GM12878 (cell line): ENCODE data around the gene RBM6.

Experiments used
- CBFB ChIP-seq: IDR thresholded peaks from 2 replicates; pipeline ENCODE4 v1.6.1; 2016; ENCODE audit warnings: antibody characterized with exemption, low read depth
- CTCF ChIP-seq, 3 experiments: IDR thresholded peaks in 2 of 3; conservative IDR thresholded peaks in 1 of 3; 2 replicates each; pipeline ENCODE4 v1.5.1; 2011; ENCODE audit warnings: low read depth in 3 of 3, low read length in 3 of 3, mild to moderate bottlenecking in 3 of 3, control low read depth in 2 of 3, moderate library complexity in 2 of 3, inconsistent platforms in 1 of 3, mixed read lengths in 1 of 3; ENCODE audit not compliant: control insufficient read depth in 2 of 3, insufficient read depth in 1 of 3; ENCODE audit errors: extremely low read depth in 1 of 3
- EZH2 ChIP-seq: IDR thresholded peaks from 2 replicates; pipeline ENCODE4 v1.6.1; 2012; ENCODE audit warnings: low read depth, mild to moderate bottlenecking, control low read depth, inconsistent platforms, low read length, borderline replicate concordance; ENCODE audit not compliant: control insufficient read depth
- FOXK2 ChIP-seq: fragments of 450-650 bp; IDR thresholded peaks from 2 replicates; pipeline ENCODE4 v1.6.1; 2017; ENCODE audit warnings: mild to moderate bottlenecking, moderate library complexity
- HDAC2 ChIP-seq: fragments of 200-600 bp; sonication (generic); IDR thresholded peaks from 2 replicates; pipeline ENCODE4 v1.6.1; 2017
- POLR2A ChIP-seq: IDR thresholded peaks from 2 replicates; pipeline ENCODE4 v1.6.1; 2011; ENCODE audit warnings: low read depth, mild to moderate bottlenecking, low read length

- TF ChIP-seq CTCF (IDR thresholded peaks at IDR 0.05 in 2 of 3, conservative IDR thresholded peaks at IDR 0.05 in 1 of 3; ENCODE audit: control insufficient read depth in 2 of 3, extremely low read depth in 1 of 3, insufficient read depth in 1 of 3, low read depth in 3 of 3, low read length in 3 of 3), result no peak
- TF ChIP-seq FOXK2, result no peak
- TF ChIP-seq CBFB, result no peak
- TF ChIP-seq POLR2A, result no peak
- TF ChIP-seq HDAC2, result no peak
- no peak for TF ChIP-seq EZH2
These were observed 151.0 kb downstream of the RBM6 start for GRCh38 chr3:50090984-50091383.
